ENCODE results near the gene FAM193A. TPM values are rescaled to one million over a fixed set of nuclear protein-coding genes. Genes with fewer than 3 reads are reported as not detected.
A peak's percentile ranks its signal among the peaks of the same experiment; 100 is the strongest.

FAM193A gene
- total and polyA plus RNA-seq, 12 donors: 7.5 to 20.6 (median 15.9) TPM

DNA sequence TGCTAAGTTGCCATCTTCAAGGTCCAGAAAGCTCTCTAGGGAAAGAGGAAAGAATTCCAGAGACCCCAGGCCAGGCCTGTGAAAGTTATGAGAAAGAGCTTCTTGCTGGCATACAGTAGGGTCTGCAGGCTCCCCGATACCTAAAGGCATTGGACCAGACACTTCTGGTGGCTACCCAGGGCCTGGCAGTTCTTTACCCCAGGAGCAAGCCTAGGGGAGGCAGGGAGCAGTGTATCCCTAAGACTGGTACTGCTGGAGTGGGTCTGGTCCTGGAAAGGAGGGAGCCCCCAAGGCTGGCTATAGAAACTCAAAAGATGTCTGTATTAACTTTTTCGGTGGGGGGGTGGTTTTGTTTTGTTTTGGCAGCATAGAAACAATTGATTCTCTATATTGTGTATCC is 19.8 kb upstream of the FAM193A start:
- H3K27ac ChIP-seq: peak overlapping the region in 9 of 10 donors; percentile 1 to 82 (median 71)
- ATAC-seq: peak in 4 of 8 donors; percentile 6 to 20 (median 12)

DNA sequence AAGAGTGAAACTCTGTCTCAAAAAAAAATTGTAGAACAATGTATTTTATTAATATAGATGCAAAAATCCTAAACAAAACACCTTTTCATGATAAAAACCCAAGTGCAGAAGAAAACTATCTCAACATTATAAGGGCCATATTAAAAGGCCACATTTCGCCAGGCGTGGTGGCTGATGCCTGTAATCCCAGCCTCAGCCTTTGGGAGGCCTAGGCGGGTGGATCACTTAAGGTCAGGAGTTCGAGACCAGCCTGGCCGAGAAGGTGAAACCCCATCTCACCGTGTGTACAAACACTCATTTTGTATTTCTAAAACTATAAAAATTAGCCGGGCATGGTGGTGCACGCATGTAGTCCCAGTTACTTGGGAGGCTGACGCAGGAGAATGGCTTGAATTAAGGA is 9.9 kb upstream of the FAM193A start:
- no peaks in the 10 kb centered on the region for H3K27me3 ChIP-seq
- no peak for DNase-seq
- no peak overlapping the region for H3K4me3 ChIP-seq
- WGBS, 2 donors: 96 to 97% methylated on average over 9 of the region's 9 CpGs
- no peaks in the 10 kb centered on the region for H3K9me3 ChIP-seq
- H3K4me1 ChIP-seq: no peaks in the 10 kb centered on the region
- TF ChIP-seq, protein P1, sequence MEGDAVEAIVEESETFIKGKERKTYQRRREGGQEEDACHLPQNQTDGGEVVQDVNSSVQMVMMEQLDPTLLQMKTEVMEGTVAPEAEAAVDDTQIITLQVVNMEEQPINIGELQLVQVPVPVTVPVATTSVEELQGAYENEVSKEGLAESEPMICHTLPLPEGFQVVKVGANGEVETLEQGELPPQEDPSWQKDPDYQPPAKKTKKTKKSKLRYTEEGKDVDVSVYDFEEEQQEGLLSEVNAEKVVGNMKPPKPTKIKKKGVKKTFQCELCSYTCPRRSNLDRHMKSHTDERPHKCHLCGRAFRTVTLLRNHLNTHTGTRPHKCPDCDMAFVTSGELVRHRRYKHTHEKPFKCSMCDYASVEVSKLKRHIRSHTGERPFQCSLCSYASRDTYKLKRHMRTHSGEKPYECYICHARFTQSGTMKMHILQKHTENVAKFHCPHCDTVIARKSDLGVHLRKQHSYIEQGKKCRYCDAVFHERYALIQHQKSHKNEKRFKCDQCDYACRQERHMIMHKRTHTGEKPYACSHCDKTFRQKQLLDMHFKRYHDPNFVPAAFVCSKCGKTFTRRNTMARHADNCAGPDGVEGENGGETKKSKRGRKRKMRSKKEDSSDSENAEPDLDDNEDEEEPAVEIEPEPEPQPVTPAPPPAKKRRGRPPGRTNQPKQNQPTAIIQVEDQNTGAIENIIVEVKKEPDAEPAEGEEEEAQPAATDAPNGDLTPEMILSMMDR (IDR thresholded peaks at IDR 0.05): no peak
- no peaks in the 10 kb centered on the region for H3K36me3 ChIP-seq
- H3K27ac ChIP-seq: no peak overlapping the region
- intact Hi-C loops (cut with DNase I): no loop called here
- no peak for ATAC-seq

More for the DNA sequence above, 19.8 kb upstream of the FAM193A start:
- intact Hi-C loops (cut with DNase I): no loop called here
- no peak for DNase-seq
- Histone ChIP-seq H3K9me3 (no peaks in the 10 kb centered on the region), H3K4me1 (peaks cover 6 to 22% (median 15%) of the 10 kb centered on the region in 9 donors), H3K27me3 (no peaks in the 10 kb centered on the region), H3K4me3 (no peak overlapping the region), H3K36me3 (peaks cover 0 to 56% (median 23%) of the 10 kb centered on the region in 9 donors)
- 91% methylated on average over 2 of the region's 2 CpGs for WGBS, 2 donors
- TF ChIP-seq, protein P1 (IDR thresholded peaks at IDR 0.05): no peak

- DNase-seq (no peak), ATAC-seq (no peak)
- H3K27me3 ChIP-seq: no peaks in the 10 kb centered on the region
- H3K9me3 ChIP-seq: no peaks in the 10 kb centered on the region
- TF ChIP-seq, protein P1 (IDR thresholded peaks at IDR 0.05): no peak
- H3K27ac ChIP-seq: peak overlapping the region in 9 of 10 donors; percentile 87 to 98 (median 98)
- peak overlapping the region; percentile 56 to 98 (median 88) for H3K4me3 ChIP-seq
- 58 to 66% methylated on average over 5 of the region's 5 CpGs for WGBS, 2 donors
- H3K36me3 ChIP-seq: peaks cover 0 to 7% (median 0%) of the 10 kb centered on the region in 9 donors
- intact Hi-C loops (cut with DNase I): loop anchor here in 4 of 10 donors (5.0 kb wide), 3 partner anchors 68 to 293 kb away; partner anchors contain the start of genes RNF4 (in 4 of the 4), HAUS3 (in 1 of the 4) and POLN (in 1 of the 4)
- peaks cover 10 to 38% (median 32%) of the 10 kb centered on the region in 9 donors for H3K4me1 ChIP-seq
Measured at GRCh38 chr4:2534904-2535375, 1.5 kb upstream of the FAM193A start.

DNA sequence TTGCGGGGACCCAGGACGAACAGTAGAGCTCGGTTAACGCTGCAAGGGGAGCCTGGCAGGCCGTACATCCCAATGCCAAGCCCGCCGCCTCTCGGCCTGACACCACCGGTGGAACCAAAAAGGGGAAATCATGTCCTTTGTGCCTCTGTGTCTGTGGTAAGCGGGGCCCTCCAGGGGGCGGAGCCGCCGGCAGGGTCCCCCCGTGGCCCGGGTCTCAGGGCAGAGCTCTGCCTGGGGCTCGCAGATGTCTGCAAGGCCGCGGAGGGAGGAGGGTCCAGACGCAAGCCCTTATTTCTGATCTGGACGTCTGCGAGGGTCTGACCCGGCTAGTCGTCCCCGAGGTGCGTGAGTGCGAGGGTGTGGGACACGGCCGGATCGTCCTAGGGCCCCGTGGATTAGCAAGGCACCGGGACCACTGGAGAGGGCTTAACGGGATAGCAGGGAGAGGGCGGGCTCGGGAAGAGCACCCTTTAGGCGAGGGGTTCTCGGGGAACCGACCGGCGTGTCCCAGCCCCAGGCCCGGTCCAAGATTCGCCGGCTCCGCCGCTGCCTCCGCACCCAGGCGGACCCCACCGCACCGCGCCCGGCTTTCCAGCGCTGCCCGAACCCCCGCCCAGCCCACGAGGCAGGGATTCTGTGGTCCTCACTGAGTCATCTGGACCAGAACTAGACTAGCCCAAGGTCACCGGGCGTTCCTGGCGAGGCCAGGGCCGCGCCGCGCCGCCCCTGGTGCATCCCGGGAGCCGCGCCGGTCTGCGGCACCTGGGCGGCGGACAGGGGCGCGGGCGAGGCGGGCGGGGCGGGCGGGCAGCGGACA is 863 bp upstream of the FAM193A start:
- intact Hi-C loops (cut with DNase I): loop anchor here in 5 of 10 donors (1.0 to 5.0 kb wide), 4 partner anchors 67 to 293 kb away; partner anchors contain the start of genes RNF4 (in 4 of the 5), HAUS3 (in 1 of the 5) and POLN (in 1 of the 5)
- H3K27ac ChIP-seq: peak overlapping the region; percentile 80 to 98 (median 98)

More for the DNA sequence above, 863 bp upstream of the FAM193A start:
- TF ChIP-seq, protein P1 (IDR thresholded peaks at IDR 0.05): peak in 4 of 9 donors; percentile 33 to 43 (median 35)
- Histone ChIP-seq H3K9me3 (no peaks in the 10 kb centered on the region), H3K27me3 (no peaks in the 10 kb centered on the region), H3K36me3 (peaks cover 0 to 7% (median 0%) of the 10 kb centered on the region in 9 donors), H3K4me1 (peaks cover 10 to 39% (median 32%) of the 10 kb centered on the region in 9 donors), H3K4me3 (peak overlapping the region; percentile 56 to 98 (median 88))
- ATAC-seq: peak; percentile 2 to 23 (median 12)
- 2 to 3% methylated on average over 55 to 77 of the region's 77 CpGs for WGBS, 2 donors
- peak; percentile 26 to 53 for DNase-seq

Data from heart right ventricle (tissue), 16 donors.